K562 (cell line): ENCODE results near the gene CRKL. TPM values are rescaled to one million over a fixed set of nuclear protein-coding genes. Genes with fewer than 3 reads are reported as not detected.

ENCODE experiments used
- ATF7 ChIP-seq: fragments of 450-650 bp; IDR thresholded peaks from 2 replicates; pipeline ENCODE4 v1.7.1; 2014; ENCODE audit warnings: mild to moderate bottlenecking, moderate library complexity
- CHAMP1 ChIP-seq: fragments of 450-650 bp; IDR thresholded peaks from 2 replicates; pipeline ENCODE4 v1.6.1; 2016; ENCODE audit warnings: mild to moderate bottlenecking
- DPF2 ChIP-seq: fragments of 450-650 bp; IDR thresholded peaks from 2 replicates; pipeline ENCODE4 v1.6.1; 2016
- E2F1 ChIP-seq: sonication (generic); formaldehyde crosslinking; IDR thresholded peaks from 2 replicates; pipeline ENCODE4 v1.8.1; 2023; ENCODE audit warnings: mild to moderate bottlenecking, missing genetic modification reagents, moderate library complexity
- ZBTB17 ChIP-seq: fragments of 450-650 bp; formaldehyde crosslinking; IDR thresholded peaks from 2 replicates; pipeline ENCODE4 v1.4.0; 2020; ENCODE audit warnings: mild to moderate bottlenecking
- ZNF277 ChIP-seq: fragments of 250-450 bp; sonication (Bioruptor Pico); IDR thresholded peaks from 2 replicates; pipeline ENCODE4 v1.8.0; 2022; ENCODE audit warnings: inconsistent platforms, mild to moderate bottlenecking, moderate library complexity, borderline replicate concordance
- ZNF407 ChIP-seq: fragments of 450-650 bp; IDR thresholded peaks from 2 replicates; pipeline ENCODE4 v1.6.1; 2016; ENCODE audit warnings: low read depth
- ZNF696 ChIP-seq: fragments of 250-450 bp; sonication (Bioruptor Pico); conservative IDR thresholded peaks from 2 replicates; pipeline ENCODE4 v1.4.0; 2020; ENCODE audit warnings: mild to moderate bottlenecking, moderate library complexity
- ZNF740 ChIP-seq, 3 experiments: fragments of 200-800 bp in 1 of 3; sonication (Bioruptor generic) in 1 of 3; sonication (generic) in 1 of 3; formaldehyde crosslinking in 1 of 3; IDR thresholded peaks; 2 replicates each; pipeline versions ENCODE4 v1.6.1 to v1.8.0; 2016 to 2022; ENCODE audit warnings: mild to moderate bottlenecking in 2 of 3, missing compliant biosample characterization in 2 of 3, missing genetic modification characterization in 2 of 3, missing genetic modification reagents in 1 of 3
- ZSCAN32 ChIP-seq: fragments of 450-650 bp; formaldehyde crosslinking; IDR thresholded peaks from 2 replicates; pipeline ENCODE4 v1.4.0; 2020; ENCODE audit warnings: mild to moderate bottlenecking, moderate library complexity
- polyA plus RNA-seq, 8 experiments: library from polyadenylated mRNA; depleted of rRNA in 4 of 8; stranded (reverse) in 5 of 8; unstranded in 3 of 8; fragments of >200 nt; fragmentation: Nextera tagmentation in 2 of 8; fragmentation: Illumina TruSeq in 1 of 8; extraction: Ambion mirVana in 2 of 8; extraction: Trizol in 1 of 8; gene quantifications; 2 replicates each; pipeline versions ENCODE4 v1.2.1 to v1.2.3, GENCODE V29; 2011 to 2014; ENCODE audit warnings: inconsistent platforms in 1 of 8, missing spikeins in 1 of 8
- total RNA-seq, 7 experiments: library from RNA; depleted of rRNA in 6 of 7; stranded (reverse); fragments of >200 nt in 6 of 7; fragmentation: Illumina TruSeq in 2 of 7; extraction: Trizol in 2 of 7; gene quantifications; 2 replicates each; pipeline versions ENCODE4 v1.2.1 to v1.2.3, GENCODE V29; 2011 to 2021; ENCODE audit warnings: low replicate concordance in 1 of 7

Gene CRKL
- total and polyA plus RNA-seq, 9 of the 15 experiments (the other 6 are each of a cell fraction or from before 2014, with no cell fraction given) = 100 to 263 (median 124) TPM

- TF ChIP-seq ZNF740 (CRISPR knock-in tag; IDR thresholded peaks at IDR 0.05) (no peak), ZNF740 (tag; IDR thresholded peaks at IDR 0.05) (no peak), ZNF277 (no peak), ZSCAN32 (CRISPR knock-in tag) (no peak), ZNF696 (CRISPR knock-in tag) (no peak), DPF2 (no peak), ZBTB17 (CRISPR knock-in tag) (no peak), ZNF407 (no peak), CHAMP1 (no peak), ATF7 (no peak), E2F1 (CRISPR knock-in tag) (peak; percentile 28; the same call in 1 of the 2 replicates)
Measured at GRCh38 chr22:20922141-20922751, 5.0 kb downstream of the CRKL start (continued).
